BE2C (cell line): ENCODE results near the gene BUD31.

Experiments used
- DNase-seq: peaks from one replicate; pipeline ENCODE4 v3.0.0-alpha.2; 2020
- H3K27me3 ChIP-seq: fragments of 250-450 bp; sonication (Bioruptor Pico); 2 replicates; pipeline ENCODE4 v1.5.1; 2020; ENCODE audit warnings: mild to moderate bottlenecking
- H3K36me3 ChIP-seq: fragments of 250-450 bp; sonication (Bioruptor Pico); 2 replicates; pipeline ENCODE4 v1.5.1; 2020; ENCODE audit warnings: mild to moderate bottlenecking
- H3K4me1 ChIP-seq: fragments of 250-450 bp; sonication (Bioruptor Pico); 2 replicates; pipeline ENCODE4 v1.5.1; 2020
- H3K4me3 ChIP-seq: 2 replicates; pipeline ENCODE4 v1.5.1; 2011; ENCODE audit warnings: low read depth, low read length
- H3K9me3 ChIP-seq: fragments of 250-450 bp; sonication (Bioruptor Pico); 2 replicates; pipeline ENCODE4 v1.5.1; 2020
- TF ChIP-seq, protein P1 (sequence below): IDR thresholded peaks from 2 replicates; pipeline ENCODE4 v1.5.1; 2012; ENCODE audit warnings: mild to moderate bottlenecking, low read depth, low read length

Gene BUD31

DNA sequence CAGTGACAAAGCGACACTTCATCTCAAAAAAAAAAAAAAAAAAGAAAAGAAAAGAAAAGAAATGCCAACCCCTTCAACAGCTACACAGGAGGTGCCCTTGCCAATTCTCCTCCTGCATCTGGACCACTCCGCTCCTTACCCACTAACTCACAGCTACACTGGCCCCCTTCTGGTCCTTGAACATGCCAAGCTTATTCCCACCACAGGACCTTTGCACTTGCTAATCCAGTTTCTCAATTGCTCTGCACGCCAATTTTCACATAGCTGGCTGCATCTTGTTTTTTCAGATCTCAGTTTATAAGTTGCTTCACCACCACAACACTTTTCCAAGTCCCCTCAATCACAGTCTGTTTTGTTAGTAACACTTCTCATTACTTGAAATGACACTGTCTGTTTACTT lies 5.9 kb upstream of the BUD31 start:
- H3K9me3 ChIP-seq, result no peaks in the 10 kb centered on the region
- H3K36me3 ChIP-seq, result peaks cover 73% of the 10 kb centered on the region
- DNase-seq, result no peak
- peaks cover 4% of the 10 kb centered on the region; the same call in 1 of the 2 replicates for H3K4me1 ChIP-seq
- no peaks in the 10 kb centered on the region for H3K27me3 ChIP-seq
- TF ChIP-seq, protein P1, sequence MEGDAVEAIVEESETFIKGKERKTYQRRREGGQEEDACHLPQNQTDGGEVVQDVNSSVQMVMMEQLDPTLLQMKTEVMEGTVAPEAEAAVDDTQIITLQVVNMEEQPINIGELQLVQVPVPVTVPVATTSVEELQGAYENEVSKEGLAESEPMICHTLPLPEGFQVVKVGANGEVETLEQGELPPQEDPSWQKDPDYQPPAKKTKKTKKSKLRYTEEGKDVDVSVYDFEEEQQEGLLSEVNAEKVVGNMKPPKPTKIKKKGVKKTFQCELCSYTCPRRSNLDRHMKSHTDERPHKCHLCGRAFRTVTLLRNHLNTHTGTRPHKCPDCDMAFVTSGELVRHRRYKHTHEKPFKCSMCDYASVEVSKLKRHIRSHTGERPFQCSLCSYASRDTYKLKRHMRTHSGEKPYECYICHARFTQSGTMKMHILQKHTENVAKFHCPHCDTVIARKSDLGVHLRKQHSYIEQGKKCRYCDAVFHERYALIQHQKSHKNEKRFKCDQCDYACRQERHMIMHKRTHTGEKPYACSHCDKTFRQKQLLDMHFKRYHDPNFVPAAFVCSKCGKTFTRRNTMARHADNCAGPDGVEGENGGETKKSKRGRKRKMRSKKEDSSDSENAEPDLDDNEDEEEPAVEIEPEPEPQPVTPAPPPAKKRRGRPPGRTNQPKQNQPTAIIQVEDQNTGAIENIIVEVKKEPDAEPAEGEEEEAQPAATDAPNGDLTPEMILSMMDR, result no peak
- no peak overlapping the region for H3K4me3 ChIP-seq

DNA sequence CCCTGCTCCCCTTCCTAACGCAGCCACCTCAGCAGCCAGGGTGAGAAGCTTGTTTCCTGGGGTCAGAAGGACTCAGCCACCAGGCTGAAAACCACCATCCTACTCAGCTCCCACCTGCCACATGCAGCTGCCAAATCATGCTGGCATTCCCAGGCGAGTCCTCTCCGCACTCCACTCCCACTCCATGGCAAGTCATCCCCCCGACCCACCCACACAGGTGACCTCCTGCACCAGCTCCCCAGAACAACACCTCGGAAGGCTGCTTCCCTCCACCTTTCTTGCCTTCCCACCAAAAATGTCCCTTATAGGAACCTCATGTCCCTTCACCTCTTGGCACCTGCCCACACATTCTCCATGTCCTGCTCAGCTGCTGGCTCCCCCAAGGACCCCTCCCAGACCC lies 5.0 kb upstream of the BUD31 start:
- no peak overlapping the region for H3K4me3 ChIP-seq
- TF ChIP-seq, protein P1, result no peak
- H3K27me3 ChIP-seq, result no peaks in the 10 kb centered on the region
- no peak for DNase-seq
- no peaks in the 10 kb centered on the region for H3K9me3 ChIP-seq
- H3K36me3 ChIP-seq, result peaks cover 68% of the 10 kb centered on the region
- H3K4me1 ChIP-seq, result peaks cover 4% of the 10 kb centered on the region; the same call in 1 of the 2 replicates

DNA sequence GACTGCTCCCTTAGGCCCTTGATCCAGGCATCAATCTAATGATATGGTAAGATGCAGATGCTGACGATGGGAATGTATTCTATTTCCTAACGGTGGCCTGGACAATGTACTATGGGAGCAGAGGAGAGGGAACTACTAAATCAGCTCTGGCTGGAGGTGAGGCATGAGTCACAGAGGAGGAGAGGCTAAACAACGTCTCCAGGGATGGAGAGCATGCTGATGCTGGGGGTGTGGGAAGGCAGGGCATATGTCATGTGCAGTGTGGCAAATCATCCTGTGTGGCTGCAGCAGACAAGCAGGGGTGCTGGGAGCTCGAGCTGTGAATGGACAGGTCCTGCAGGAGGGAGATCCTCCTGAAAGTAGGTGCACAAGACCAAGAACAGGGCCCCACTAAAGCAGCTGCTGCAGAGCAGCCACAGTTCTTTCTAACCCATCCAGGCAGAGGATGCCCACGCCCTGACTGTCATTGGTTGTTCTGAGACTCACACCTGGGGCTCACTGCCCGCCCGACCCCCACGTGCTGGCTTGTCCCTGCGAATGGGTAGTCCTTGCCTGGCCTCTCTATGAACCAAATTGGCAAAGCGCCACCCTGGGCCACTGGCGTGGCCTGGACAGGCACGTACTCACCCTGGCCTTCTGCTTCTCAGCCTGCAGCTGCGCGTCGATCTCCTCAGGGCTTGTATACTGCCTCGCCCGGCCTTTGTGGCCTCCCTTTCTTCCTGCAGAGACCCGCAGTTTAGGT lies 4.4 kb upstream of the BUD31 start:
- peaks cover 62% of the 10 kb centered on the region for H3K36me3 ChIP-seq
- TF ChIP-seq, protein P1, result no peak
- no peaks in the 10 kb centered on the region for H3K9me3 ChIP-seq
- H3K4me1 ChIP-seq, result peaks cover 4% of the 10 kb centered on the region; the same call in 1 of the 2 replicates
- H3K27me3 ChIP-seq, result no peaks in the 10 kb centered on the region
- no peak overlapping the region for H3K4me3 ChIP-seq
- no peak for DNase-seq

DNA sequence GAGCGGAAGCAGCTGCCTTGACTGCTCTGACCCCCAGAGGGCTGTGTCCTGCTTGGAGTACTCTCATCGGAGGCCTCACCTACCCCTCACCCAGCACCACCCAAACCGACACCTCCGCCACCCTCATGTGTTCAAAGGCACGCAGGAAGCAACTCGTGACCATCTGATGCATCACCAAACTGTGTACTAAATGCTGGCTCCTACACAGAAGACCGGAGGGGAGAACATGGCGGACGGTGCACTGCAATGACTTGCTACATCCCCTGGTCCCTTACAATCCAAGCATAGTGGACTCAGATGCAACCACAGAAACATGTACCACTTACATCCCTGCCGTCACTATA lies 3.8 kb upstream of the BUD31 start:
- TF ChIP-seq, protein P1, result no peak
- no peak for DNase-seq
- no peaks in the 10 kb centered on the region for H3K27me3 ChIP-seq
- H3K9me3 ChIP-seq, result no peaks in the 10 kb centered on the region
- peaks cover 58% of the 10 kb centered on the region for H3K36me3 ChIP-seq
- no peak overlapping the region for H3K4me3 ChIP-seq
- peaks cover 4% of the 10 kb centered on the region; the same call in 1 of the 2 replicates for H3K4me1 ChIP-seq

DNA sequence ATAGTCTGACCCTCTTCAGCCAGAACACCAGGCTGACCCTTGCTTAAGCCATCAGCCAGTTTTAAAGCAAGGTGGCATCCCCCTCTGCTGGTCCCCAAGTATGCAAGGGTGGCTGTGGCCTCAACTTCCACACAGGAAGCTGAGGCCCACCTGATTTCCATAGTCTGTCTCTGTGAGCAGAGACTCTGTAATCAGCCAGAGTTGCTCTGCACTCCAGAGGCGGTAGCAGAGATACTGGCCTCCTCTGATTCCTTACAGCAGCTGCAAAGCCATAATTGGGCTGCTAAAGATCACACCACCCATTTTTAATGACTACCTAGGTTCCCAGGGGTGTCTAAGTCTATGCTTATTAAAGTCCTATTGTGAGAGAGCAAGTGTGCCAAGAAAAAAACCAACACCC lies 2.2 kb upstream of the BUD31 start:
- peaks cover 59% of the 10 kb centered on the region for H3K36me3 ChIP-seq
- peak overlapping the region; percentile 79 for H3K4me3 ChIP-seq
- H3K27me3 ChIP-seq, result no peaks in the 10 kb centered on the region
- DNase-seq, result no peak
- H3K9me3 ChIP-seq, result no peaks in the 10 kb centered on the region
- TF ChIP-seq, protein P1, result no peak
- peaks cover 4% of the 10 kb centered on the region; the same call in 1 of the 2 replicates for H3K4me1 ChIP-seq

DNA sequence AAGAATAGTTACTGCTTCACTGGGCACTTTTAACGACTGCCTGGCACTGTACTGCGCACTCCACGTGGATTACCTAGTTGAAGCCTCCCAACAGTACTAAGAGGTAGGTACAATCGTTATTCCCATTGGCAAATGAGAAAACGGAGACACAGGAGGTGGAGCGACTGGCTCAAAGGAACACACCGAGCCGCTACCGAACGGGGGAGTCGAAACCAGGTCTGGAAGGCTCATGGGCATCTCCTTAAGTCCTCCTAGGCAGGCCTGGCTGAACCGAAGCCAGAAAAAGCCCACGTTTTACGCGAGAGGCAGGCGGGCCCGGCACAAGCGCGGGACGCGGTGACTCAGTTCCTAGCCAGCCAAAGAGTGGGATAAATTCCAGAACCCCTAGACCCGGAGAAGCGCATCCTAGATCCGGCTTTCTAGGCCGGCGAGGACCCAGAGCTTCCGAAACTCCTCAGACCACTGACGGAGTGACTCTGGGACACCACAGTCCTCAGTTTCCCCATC lies 844 bp upstream of the BUD31 start:
- H3K4me1 ChIP-seq, result peaks cover 4% of the 10 kb centered on the region; the same call in 1 of the 2 replicates
- H3K36me3 ChIP-seq, result peaks cover 60% of the 10 kb centered on the region
- H3K27me3 ChIP-seq, result no peaks in the 10 kb centered on the region
- TF ChIP-seq, protein P1, result no peak
- DNase-seq, result no peak
- peak overlapping the region; percentile 79 for H3K4me3 ChIP-seq
- H3K9me3 ChIP-seq, result no peaks in the 10 kb centered on the region
